ENCODE results near the gene COL27A1. TPM values are rescaled to one million over a fixed set of nuclear protein-coding genes. Genes with fewer than 3 reads are reported as not detected.

COL27A1 gene
- total RNA-seq, 1 experiment from 2014 or later = 12.0 TPM

- Histone ChIP-seq H3K36me3 (ENCODE audit: control insufficient read depth in 1 of 2, insufficient read depth in 2 of 2, low read length in 2 of 2) (no peaks in the 10 kb centered on the region), H2AFZ (ENCODE audit: low read depth, low read length, poor library complexity, severe bottlenecking) (no peak overlapping the region)
- TF ChIP-seq, protein P1, sequence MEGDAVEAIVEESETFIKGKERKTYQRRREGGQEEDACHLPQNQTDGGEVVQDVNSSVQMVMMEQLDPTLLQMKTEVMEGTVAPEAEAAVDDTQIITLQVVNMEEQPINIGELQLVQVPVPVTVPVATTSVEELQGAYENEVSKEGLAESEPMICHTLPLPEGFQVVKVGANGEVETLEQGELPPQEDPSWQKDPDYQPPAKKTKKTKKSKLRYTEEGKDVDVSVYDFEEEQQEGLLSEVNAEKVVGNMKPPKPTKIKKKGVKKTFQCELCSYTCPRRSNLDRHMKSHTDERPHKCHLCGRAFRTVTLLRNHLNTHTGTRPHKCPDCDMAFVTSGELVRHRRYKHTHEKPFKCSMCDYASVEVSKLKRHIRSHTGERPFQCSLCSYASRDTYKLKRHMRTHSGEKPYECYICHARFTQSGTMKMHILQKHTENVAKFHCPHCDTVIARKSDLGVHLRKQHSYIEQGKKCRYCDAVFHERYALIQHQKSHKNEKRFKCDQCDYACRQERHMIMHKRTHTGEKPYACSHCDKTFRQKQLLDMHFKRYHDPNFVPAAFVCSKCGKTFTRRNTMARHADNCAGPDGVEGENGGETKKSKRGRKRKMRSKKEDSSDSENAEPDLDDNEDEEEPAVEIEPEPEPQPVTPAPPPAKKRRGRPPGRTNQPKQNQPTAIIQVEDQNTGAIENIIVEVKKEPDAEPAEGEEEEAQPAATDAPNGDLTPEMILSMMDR (IDR thresholded peaks at IDR 0.05 in 2 of 3, conservative IDR thresholded peaks at IDR 0.05 in 1 of 3; ENCODE audit: borderline replicate concordance in 1 of 3, insufficient read depth in 1 of 3, low read depth in 2 of 3, low read length in 2 of 3) = no peak
- TF ChIP-seq, protein P2, sequence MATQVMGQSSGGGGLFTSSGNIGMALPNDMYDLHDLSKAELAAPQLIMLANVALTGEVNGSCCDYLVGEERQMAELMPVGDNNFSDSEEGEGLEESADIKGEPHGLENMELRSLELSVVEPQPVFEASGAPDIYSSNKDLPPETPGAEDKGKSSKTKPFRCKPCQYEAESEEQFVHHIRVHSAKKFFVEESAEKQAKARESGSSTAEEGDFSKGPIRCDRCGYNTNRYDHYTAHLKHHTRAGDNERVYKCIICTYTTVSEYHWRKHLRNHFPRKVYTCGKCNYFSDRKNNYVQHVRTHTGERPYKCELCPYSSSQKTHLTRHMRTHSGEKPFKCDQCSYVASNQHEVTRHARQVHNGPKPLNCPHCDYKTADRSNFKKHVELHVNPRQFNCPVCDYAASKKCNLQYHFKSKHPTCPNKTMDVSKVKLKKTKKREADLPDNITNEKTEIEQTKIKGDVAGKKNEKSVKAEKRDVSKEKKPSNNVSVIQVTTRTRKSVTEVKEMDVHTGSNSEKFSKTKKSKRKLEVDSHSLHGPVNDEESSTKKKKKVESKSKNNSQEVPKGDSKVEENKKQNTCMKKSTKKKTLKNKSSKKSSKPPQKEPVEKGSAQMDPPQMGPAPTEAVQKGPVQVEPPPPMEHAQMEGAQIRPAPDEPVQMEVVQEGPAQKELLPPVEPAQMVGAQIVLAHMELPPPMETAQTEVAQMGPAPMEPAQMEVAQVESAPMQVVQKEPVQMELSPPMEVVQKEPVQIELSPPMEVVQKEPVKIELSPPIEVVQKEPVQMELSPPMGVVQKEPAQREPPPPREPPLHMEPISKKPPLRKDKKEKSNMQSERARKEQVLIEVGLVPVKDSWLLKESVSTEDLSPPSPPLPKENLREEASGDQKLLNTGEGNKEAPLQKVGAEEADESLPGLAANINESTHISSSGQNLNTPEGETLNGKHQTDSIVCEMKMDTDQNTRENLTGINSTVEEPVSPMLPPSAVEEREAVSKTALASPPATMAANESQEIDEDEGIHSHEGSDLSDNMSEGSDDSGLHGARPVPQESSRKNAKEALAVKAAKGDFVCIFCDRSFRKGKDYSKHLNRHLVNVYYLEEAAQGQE (IDR thresholded peaks at IDR 0.05; ENCODE audit: low read depth) = no peak
- TF ChIP-seq ZFX (IDR thresholded peaks at IDR 0.05) (no peak), CEBPB (IDR thresholded peaks at IDR 0.05; ENCODE audit: low read depth) (no peak)
Observed at GRCh38 chr9:114250648-114251047, 95.3 kb downstream of the COL27A1 start.

More at GRCh38 chr9:114250648-114251047, 95.3 kb downstream of the COL27A1 start:
- ChIA-PET CTCF (no interaction called here), RAD21 (ENCODE audit: low non-redundant PET in 1 of 2, low total read pairs in 2 of 2, uncharacterized antibody in 2 of 2, unreplicated experiment in 2 of 2) (no interaction called here), POLR2A (no interaction called here)
- H3K79me2 ChIP-seq (ENCODE audit: insufficient read depth, low read length) = no peaks in the 10 kb centered on the region
- no peaks in the 10 kb centered on the region for H4K20me1 ChIP-seq (ENCODE audit: insufficient read depth)
- H3K4me3 ChIP-seq (replicated peaks in 1 of 2; ENCODE audit: low read depth in 1 of 2, low read length in 2 of 2) = no peak overlapping the region
- intact Hi-C loops (cut with micrococcal nuclease) = no loop called here
- ATAC-seq = no peak
- H3K9me2 ChIP-seq (ENCODE audit: insufficient read depth) = no peaks in the 10 kb centered on the region
- no peaks in the 10 kb centered on the region for H3K27me3 ChIP-seq (ENCODE audit: insufficient read depth, low read length)
- no TSS peak for BruUV-seq (replicated peaks)
- DNase-seq (ENCODE audit: low read depth, low spot score) = no peak
- H3K27ac ChIP-seq (ENCODE audit: low read depth, low read length) = no peak overlapping the region
- H3K9ac ChIP-seq (ENCODE audit: low read length) = no peak overlapping the region
- no peak overlapping the region for H3K4me2 ChIP-seq (ENCODE audit: low read length)
- no peaks in the 10 kb centered on the region for H3K9me3 ChIP-seq (ENCODE audit: control insufficient read depth in 1 of 2, insufficient read depth in 1 of 2, low read depth in 1 of 2, low read length in 2 of 2)
- H3K4me1 ChIP-seq (ENCODE audit: control insufficient read depth in 1 of 2, insufficient read depth in 2 of 2, low read length in 2 of 2) = no peaks in the 10 kb centered on the region

All from HCT116 (cell line).